Kidney (tissue), 14 donors: ENCODE data around the gene SEC24B. TPM values are rescaled to one million over a fixed set of nuclear protein-coding genes. Genes with fewer than 3 reads are reported as not detected.

Experiments
- DNase-seq, 5 donors: peaks; one replicate each; pipeline ENCODE4 v3.0.0-alpha.2; 2013 to 2020
- FAIRE-seq: peaks from 2 replicates; lab custom pipeline; 2012; peaks lifted over from hg19 to GRCh38; lab: Jason Lieb, UNC
- H3K27ac ChIP-seq, 2 donors: one replicate each; pipeline ENCODE4 v1.7.0; 2013; ENCODE audit warnings: low read depth in 2 of 2, low read length in 2 of 2, inconsistent platforms in 1 of 2
- H3K27me3 ChIP-seq: one replicate; pipeline ENCODE4 v1.7.1; 2013; ENCODE audit warnings: low read length, inconsistent platforms; ENCODE audit not compliant: control insufficient read depth, insufficient read depth
- H3K36me3 ChIP-seq, 3 donors: one replicate each; pipeline versions ENCODE4 v1.7.0 to v1.7.1; 2013; ENCODE audit warnings: low read length in 3 of 3, control low read depth in 1 of 3, inconsistent platforms in 1 of 3; ENCODE audit not compliant: insufficient read depth in 3 of 3, control insufficient read depth in 2 of 3
- H3K4me1 ChIP-seq, 3 donors: one replicate each; pipeline versions ENCODE4 v1.7.0 to v1.7.1; 2013; ENCODE audit warnings: low read length in 3 of 3, inconsistent platforms in 1 of 3, low read depth in 1 of 3; ENCODE audit not compliant: control insufficient read depth in 2 of 3, insufficient read depth in 2 of 3
- H3K4me3 ChIP-seq, 3 donors: one replicate each; pipeline versions ENCODE4 v1.7.0 to v1.8.1; 2013; ENCODE audit warnings: low read length in 3 of 3, control low read depth in 1 of 3, inconsistent platforms in 1 of 3
- H3K9ac ChIP-seq, 3 donors: one replicate each; pipeline versions ENCODE4 v1.7.0 to v1.7.1; 2013; ENCODE audit warnings: low read length in 3 of 3, control low read depth in 1 of 3, inconsistent platforms in 1 of 3
- H3K9me3 ChIP-seq, 3 donors: one replicate each; pipeline versions ENCODE4 v1.7.0 to v1.7.1; 2013; ENCODE audit warnings: low read length in 3 of 3, control low read depth in 1 of 3, inconsistent platforms in 1 of 3; ENCODE audit not compliant: control insufficient read depth in 2 of 3, insufficient read depth in 1 of 3
- intact Hi-C: fragments of 100-400 bp; cut with DNase I; formaldehyde crosslinking; loops from one replicate; pipeline ENCODE4 v1.11.1; 2022
- polyA plus RNA-seq: library from polyadenylated mRNA; stranded (reverse); fragments of 350-450 nt; fragmentation: Illumina TruSeq; extraction: RNeasy Lipid Tissue Mini Kit (QIAGEN cat#74804); gene quantifications from one replicate; pipeline ENCODE4 v1.2.3, GENCODE V29; 2014; ENCODE audit warnings: low read depth, low replicate concordance; ENCODE audit not compliant: insufficient read depth
- total RNA-seq: library from RNA; stranded (reverse); fragmentation: NEBNext Ultra II Directional; extraction: Animal tissue kit (Norgen Biotek cat#: 25700); gene quantifications from one replicate; pipeline ENCODE4 v1.2.1, GENCODE V29; 2021
- TF ChIP-seq, protein P1 (sequence below): IDR thresholded peaks from 3 replicates; pipeline ENCODE4 v1.5.1; 2012; ENCODE audit warnings: mild to moderate bottlenecking, moderate library complexity, borderline replicate concordance; ENCODE audit not compliant: insufficient read depth; ENCODE audit errors: extremely low read depth
- donor health status: control.
- donor health status: control.
- donor health status: control.
- donor health status: control.
- donor health status: control.
- donor health status: DM: yes; HTN: yes; CAD: no.
- donor health status: Normal renal cell carcinoma (clear cell type).

SEC24B gene
- total and polyA plus RNA-seq, 2 donors from 2014 or later = 8.1 to 32.4 TPM

DNA sequence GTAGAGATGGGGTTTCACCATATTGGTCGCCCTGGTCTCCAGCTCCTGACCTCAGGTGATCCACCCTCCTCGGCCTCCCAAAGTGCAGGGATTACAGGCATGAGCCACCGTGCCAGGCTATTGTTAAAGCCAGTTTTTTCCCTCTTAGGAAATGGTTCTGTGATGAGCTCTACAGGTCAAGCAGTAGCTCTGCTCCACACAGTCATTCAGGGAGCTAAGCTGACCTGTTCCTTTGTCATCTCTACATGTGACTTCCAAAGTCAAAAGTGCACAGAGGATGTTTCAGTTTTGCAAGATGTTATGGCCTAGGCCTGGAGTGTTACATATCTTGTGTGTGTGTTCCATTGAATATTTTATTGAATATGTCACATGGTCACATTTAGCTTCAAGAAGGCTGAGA lies 137.9 kb downstream of the SEC24B start:
- Histone ChIP-seq H3K9ac (no peak overlapping the region), H3K4me1 (no peaks in the 10 kb centered on the region)

DNA sequence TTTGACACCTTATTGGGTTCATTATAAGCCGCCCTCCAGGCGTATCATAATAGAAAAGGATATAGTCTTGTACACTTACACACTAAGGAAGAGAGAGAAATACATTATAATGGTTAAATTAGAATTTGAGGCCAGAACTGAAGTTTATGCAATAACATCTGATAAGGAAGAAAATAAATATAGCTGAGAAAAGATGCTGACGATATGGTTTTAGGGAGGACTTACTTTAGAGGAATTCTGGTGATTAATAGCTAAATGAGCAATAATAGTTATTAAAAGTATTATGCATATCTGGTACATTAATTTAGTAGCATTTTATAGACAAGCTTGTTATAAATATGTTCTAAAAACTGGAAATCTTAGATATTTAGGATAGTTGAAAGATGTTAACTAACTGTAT lies 138.5 kb downstream of the SEC24B start:
- DNase-seq (no peak), FAIRE-seq (no peak)
- H3K4me1 ChIP-seq = no peaks in the 10 kb centered on the region
- intact Hi-C loops = no loop called here
- H3K27ac ChIP-seq = no peak overlapping the region
- no peaks in the 10 kb centered on the region for H3K9me3 ChIP-seq
- TF ChIP-seq, protein P1, sequence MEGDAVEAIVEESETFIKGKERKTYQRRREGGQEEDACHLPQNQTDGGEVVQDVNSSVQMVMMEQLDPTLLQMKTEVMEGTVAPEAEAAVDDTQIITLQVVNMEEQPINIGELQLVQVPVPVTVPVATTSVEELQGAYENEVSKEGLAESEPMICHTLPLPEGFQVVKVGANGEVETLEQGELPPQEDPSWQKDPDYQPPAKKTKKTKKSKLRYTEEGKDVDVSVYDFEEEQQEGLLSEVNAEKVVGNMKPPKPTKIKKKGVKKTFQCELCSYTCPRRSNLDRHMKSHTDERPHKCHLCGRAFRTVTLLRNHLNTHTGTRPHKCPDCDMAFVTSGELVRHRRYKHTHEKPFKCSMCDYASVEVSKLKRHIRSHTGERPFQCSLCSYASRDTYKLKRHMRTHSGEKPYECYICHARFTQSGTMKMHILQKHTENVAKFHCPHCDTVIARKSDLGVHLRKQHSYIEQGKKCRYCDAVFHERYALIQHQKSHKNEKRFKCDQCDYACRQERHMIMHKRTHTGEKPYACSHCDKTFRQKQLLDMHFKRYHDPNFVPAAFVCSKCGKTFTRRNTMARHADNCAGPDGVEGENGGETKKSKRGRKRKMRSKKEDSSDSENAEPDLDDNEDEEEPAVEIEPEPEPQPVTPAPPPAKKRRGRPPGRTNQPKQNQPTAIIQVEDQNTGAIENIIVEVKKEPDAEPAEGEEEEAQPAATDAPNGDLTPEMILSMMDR = no peak
- H3K9ac ChIP-seq = no peak overlapping the region
- no peak overlapping the region for H3K4me3 ChIP-seq
- no peaks in the 10 kb centered on the region for H3K27me3 ChIP-seq
- H3K36me3 ChIP-seq = no peaks in the 10 kb centered on the region

More for the DNA sequence above, 137.9 kb downstream of the SEC24B start:
- Histone ChIP-seq H3K27ac (no peak overlapping the region), H3K4me3 (no peak overlapping the region), H3K27me3 (no peaks in the 10 kb centered on the region), H3K36me3 (no peaks in the 10 kb centered on the region), H3K9me3 (no peaks in the 10 kb centered on the region)
- no peak for DNase-seq
- TF ChIP-seq, protein P1 = no peak
- FAIRE-seq = no peak
- intact Hi-C loops = no loop called here

DNA sequence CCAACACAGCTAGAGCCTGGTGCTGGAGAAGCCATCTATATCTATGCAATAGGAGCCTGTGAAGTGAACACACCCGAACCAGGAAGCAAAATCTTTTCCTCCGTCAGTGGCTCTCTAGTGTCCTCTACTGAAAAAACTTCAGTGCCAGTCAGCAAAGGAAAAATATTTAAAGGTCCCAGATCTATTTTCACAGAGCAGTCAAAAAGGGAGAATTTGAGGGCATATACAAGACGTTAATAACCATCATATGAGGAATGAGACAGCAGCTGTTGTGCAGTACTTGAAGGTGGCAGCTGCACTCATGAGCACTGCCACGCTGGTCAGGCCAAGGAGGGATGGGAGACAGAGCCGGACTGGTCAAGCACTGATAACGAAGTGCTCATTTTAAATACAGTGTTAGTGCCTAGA lies 140.8 kb downstream of the SEC24B start:
- FAIRE-seq (no peak), DNase-seq (no peak)
- Histone ChIP-seq H3K36me3 (no peaks in the 10 kb centered on the region), H3K27me3 (no peaks in the 10 kb centered on the region), H3K9me3 (no peaks in the 10 kb centered on the region), H3K4me1 (no peaks in the 10 kb centered on the region), H3K9ac (no peak overlapping the region), H3K27ac (no peak overlapping the region), H3K4me3 (no peak overlapping the region)
- intact Hi-C loops = no loop called here
- TF ChIP-seq, protein P1 = peak; percentile 20
